Epithelial cell of proximal tubule (primary cell): Measurements from ENCODE around the gene COPB2. TPM values are rescaled to one million over a fixed set of nuclear protein-coding genes. Genes with fewer than 3 reads are reported as not detected.
A peak's percentile ranks its signal among the peaks of the same experiment; 100 is the strongest.

Experiments
- DNase-seq: peaks from one replicate; pipeline ENCODE4 v3.0.0-alpha.2; 2011; ENCODE audit warnings: low read depth
- H3K4me3 ChIP-seq: 2 replicates; pipeline ENCODE4 v1.5.1; 2011; ENCODE audit warnings: low read depth, mild to moderate bottlenecking, low read length
- CTCF ChIP-seq: conservative IDR thresholded peaks from 2 replicates; pipeline ENCODE4 v1.5.1; 2012; ENCODE audit warnings: low read depth, mild to moderate bottlenecking, low read length
- total RNA-seq: library from RNA; depleted of rRNA; stranded (reverse); fragments of >200 nt; gene quantifications from 2 replicates; pipeline ENCODE4 v1.2.3, GENCODE V29; 2015

COPB2 gene
- total RNA-seq, 1 donor from 2014 or later, result 69.2 TPM

DNA sequence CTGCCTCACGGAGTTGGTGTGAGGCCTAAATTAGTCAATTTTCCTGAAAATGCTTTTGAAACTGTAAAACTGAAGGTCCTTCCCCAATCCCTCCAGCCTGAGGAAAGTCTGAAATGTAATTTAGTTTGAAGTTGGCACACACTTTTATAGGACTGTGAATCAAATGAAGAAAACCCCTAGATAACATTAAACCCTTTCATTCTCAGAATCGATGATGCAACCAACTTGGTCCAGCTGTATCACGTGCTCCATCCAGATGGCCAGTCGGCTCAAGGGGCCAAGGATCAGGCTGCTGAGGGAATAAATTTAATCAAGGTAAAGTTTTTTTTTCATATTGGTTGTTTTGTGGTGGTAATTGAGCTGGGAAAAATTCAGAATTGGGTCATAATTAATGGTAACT is 34.0 kb downstream of the COPB2 start:
- no peak for TF ChIP-seq CTCF
- no peak for DNase-seq
- no peak overlapping the region for H3K4me3 ChIP-seq

DNA sequence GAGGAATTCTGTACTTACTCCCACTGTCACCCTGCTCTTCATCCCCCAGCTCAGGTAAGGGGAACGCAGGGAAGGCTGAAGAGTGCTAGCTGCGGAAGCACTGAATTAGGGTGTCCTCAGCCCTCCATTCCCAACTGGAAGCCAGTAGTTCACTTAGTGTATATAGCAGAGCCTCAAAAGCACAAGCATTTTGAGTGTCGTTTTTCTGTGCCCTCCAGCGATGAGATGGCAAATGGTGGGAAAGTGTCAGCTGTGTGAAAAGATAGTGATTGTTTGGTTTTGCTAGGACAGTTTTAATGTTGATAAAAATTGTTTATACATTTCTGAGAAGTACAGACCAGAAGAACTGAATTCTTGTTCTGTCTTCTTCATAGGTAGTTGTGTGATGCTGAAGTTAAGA is 34.8 kb downstream of the COPB2 start:
- no peak for TF ChIP-seq CTCF
- H3K4me3 ChIP-seq, result no peak overlapping the region
- no peak for DNase-seq

GRCh38 chr3:139353920-139354556 is 35.4 kb downstream of the COPB2 start:
- TF ChIP-seq CTCF, result peak; percentile 91
- DNase-seq, result no peak
- H3K4me3 ChIP-seq, result no peak overlapping the region

DNA sequence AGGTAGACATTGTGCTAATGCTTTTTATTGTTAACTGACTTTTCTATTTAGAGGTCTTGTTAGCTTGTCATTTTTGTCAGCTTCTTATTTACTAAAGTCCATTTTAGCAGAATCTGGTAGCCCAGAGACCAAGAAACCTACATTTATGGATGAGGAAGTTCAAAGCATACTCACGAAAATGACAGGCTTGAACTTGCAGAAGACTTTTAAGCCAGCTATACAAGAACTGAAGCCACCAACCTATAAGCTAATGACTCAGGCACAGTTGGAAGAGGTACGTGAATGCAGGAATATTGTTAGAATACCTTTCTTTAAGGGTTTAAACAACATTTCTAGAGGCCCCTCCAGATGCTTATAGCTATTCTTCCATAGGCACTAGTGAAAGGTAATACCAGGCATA is 42.7 kb downstream of the COPB2 start:
- no peak for DNase-seq
- TF ChIP-seq CTCF, result no peak
- H3K4me3 ChIP-seq, result no peak overlapping the region

DNA sequence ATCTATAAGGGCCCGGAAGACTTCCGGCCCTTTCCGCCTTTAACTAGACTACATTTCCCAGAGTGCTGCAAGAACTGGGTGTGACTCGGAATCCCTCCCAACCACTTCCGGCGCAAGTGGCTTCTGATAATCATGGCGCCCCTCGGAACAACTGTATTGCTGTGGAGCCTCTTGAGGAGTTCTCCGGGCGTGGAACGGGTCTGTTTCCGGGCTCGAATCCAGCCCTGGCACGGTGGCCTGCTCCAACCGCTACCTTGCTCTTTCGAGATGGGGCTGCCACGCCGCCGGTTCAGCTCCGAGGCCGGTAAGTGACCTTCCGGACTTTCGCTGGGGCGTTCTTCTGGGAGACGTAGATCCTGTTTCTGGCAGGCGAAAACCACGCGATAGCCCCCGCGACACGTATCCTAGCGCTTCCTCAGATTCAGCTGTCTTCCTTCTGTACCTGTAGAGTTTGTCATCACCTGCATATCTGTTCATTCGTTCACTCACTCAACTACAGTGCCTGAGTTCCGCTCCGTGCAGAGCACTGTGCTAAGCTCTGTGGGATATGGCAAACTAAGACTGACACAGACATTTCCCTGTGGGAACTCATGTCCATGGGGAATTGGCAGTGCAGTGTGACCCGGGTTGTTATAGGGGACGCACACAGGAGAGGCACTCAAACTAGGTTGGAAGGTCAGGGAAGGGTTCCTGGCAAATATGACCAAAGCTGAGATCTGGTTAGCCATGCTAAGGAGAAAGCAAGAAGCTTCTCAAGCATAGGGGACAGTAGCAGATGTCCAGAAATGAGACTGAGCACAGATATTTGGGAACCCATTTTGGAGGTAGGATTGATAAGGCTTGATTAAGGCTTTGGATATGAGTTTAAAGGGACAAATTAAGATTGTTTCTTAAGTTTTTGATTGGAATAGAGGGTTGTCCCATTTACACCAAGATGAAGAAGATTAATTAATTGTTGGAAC is 45.3 kb downstream of the COPB2 start, which contains the start of gene MRPS22:
TSS of gene MRPS22 (plus strand) at position 126 of the 962 bp plus-strand sequence. CDS start at position 133, 7 bp downstream.
- peak; percentile 68 for DNase-seq
- H3K4me3 ChIP-seq, result peak within 1 kb of the TSS; percentile 67
- no peak for TF ChIP-seq CTCF

DNA sequence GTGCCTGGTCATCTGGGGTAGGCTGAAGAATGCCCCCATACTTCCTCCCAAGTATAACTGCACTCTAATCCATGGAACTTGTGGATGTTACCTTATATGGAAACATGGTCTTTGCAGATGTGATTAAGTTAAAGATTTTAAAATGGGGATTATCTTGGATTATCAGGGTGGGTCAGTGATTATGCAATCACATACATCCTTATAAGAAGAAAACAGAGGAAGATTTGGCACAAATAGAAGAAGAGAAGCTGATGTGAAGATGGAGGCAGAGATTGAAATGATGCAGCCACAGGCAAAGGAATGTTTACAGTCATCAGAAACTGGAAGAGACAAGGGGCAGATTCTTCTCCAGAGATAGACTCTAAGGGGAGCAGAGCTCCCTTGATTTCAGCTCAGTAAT is 47.4 kb downstream of the COPB2 start:
- H3K4me3 ChIP-seq, result no peak overlapping the region
- TF ChIP-seq CTCF, result no peak
- no peak for DNase-seq
